Posterior vena cava (tissue), 2 donors: Measurements from ENCODE around the gene SLC38A6. TPM values are rescaled to one million over a fixed set of nuclear protein-coding genes. Genes with fewer than 3 reads are reported as not detected.

Experiments
- DNase-seq: peaks from one replicate; pipeline ENCODE4 v3.0.0-alpha.2; 2020; ENCODE audit warnings: low spot score
- intact Hi-C, 2 donors: fragments of 100-400 bp; cut with DNase I; formaldehyde crosslinking; loops; one replicate each; pipeline versions ENCODE4 v1.14.1 to v1.14.2; 2022 to 2023
- total RNA-seq, 2 donors: library from RNA; stranded (reverse); fragmentation: NEBNext Ultra II Directional; extraction: Animal tissue kit (Norgen Biotek cat#: 25700); gene quantifications; one replicate each; pipeline ENCODE4 v1.2.1, GENCODE V29; 2021
- donor health status: DM: yes; HTN: yes; CAD: no.
- donor health status: DM: yes; HTN: yes; CAD: no.

Gene SLC38A6
- total RNA-seq, 2 donors from 2014 or later, result 15.8 to 20.9 TPM

DNA sequence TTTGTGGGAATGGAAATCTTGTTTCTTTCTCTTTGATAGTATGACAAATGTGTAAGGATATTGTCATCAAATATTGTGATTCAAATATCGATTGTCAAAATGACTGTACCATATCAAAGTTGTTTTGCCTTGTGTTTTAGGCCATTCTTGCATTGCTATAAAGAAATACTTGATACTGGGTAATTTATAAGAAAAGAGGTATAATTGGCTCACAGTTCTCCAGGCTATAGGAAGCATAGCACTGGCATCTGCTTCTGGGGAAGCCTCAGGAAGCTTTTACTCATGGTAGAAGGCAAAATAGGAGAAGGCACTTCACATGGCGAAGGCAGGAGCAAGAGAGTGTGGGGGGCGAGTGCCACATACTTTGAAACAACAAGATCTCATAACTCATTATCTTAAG lies 8.0 kb upstream of the SLC38A6 start:
- intact Hi-C loops, result no loop called here
- no peak for DNase-seq

- intact Hi-C loops, result no loop called here
- no peak for DNase-seq
These were observed 6.9 kb upstream of the SLC38A6 start for GRCh38 chr14:60974090-60974651.

DNA sequence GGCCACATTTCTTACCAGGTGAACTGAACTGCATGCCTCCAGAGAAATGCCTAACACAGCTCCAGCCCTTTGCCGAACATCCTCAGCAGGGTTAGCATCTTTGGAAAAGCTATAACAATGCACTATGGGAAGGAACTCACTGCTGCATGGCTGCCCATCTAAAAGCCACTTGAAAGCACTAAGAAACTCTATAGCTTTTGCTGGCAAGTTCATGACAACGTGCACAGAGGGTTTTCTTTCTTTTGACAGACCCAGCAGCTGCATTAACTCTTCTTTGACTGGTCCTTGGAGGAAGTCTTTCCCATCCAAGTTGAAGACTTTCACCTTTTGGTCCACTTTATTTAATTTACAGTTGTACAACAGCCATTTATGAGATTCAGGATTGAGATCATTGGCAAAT lies 5.5 kb upstream of the SLC38A6 start:
- intact Hi-C loops, result no loop called here
- no peak for DNase-seq

GRCh38 chr14:60977847-60978246 lies 3.2 kb upstream of the SLC38A6 start:
- intact Hi-C loops, result no loop called here
- no peak for DNase-seq

DNA sequence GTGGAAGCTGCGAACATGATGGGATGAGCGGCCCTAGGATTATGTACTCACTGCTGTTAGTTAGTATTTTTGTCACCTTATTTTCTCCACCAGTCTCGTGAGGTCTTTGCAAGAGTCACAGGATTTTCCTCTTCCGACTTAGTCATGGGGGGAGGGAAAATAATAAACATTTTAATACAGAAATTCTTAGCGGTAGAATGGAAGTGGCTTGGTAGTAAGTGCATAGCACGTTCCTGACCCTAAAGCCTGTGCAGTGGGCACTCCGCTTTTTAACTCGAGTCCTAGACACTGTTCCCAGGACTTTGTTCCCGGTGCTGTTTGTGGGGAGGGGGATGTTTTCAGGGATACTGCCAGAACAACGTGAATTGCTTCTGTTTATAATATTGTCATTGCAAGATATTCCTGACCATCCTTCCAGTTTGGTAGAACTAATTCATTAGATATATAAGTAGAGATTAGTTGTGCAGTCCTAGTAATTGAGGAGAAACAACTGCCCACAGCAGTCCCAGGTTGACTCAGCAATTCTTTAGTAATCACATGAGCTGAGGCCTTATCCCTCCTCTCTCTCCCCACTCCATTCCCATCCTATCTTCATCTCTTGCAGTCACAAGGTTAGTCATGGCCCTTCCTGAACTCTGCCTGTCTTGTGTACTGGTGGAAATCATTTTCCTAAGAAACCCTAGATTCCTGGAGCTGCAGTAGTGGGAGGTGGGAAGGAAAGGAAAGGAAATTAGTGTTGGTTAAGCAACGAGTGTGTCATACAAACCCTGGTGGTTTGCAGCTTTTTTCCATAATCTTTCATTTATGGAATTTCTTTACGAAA lies 799 bp downstream of the SLC38A6 start:
- intact Hi-C loops, result no loop called here
- no peak for DNase-seq

- intact Hi-C loops, result no loop called here
- DNase-seq, result no peak
These were observed 3.2 kb downstream of the SLC38A6 start for GRCh38 chr14:60984196-60984595.

GRCh38 chr14:60986500-60986899 lies 5.5 kb downstream of the SLC38A6 start:
- no peak for DNase-seq
- intact Hi-C loops, result no loop called here

DNA sequence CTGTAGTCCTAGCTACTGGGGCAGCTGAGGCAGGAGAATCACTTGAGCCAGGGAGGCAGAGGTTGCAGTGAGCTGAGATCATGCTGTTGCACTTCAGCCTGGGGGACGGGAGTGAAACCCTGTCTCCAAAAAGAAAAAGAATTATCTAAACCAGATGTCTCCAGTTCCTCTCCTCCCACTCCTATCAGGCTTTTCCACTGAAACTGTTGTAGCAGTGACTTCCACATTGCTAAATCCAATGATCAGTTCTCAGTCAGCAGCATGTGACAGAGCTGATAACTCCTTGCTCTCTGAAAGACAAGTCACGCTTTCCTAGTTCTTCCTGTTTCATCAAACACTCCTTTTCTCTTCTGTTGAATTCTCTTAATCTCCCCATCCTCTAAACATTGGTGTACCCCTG lies 8.6 kb downstream of the SLC38A6 start:
- intact Hi-C loops, result no loop called here

GRCh38 chr14:60998617-60999016 lies 17.6 kb downstream of the SLC38A6 start:
- no peak for DNase-seq
- intact Hi-C loops, result no loop called here

More for the DNA sequence above, 8.6 kb downstream of the SLC38A6 start:
- DNase-seq, result no peak

GRCh38 chr14:60999536-60999935 lies 18.5 kb downstream of the SLC38A6 start:
- DNase-seq, result no peak
- intact Hi-C loops, result no loop called here

- DNase-seq, result no peak
- intact Hi-C loops, result no loop called here
These were observed 22.5 kb downstream of the SLC38A6 start for GRCh38 chr14:61003571-61003970.

GRCh38 chr14:61019537-61019936 lies 38.5 kb downstream of the SLC38A6 start:
- intact Hi-C loops, result no loop called here
- DNase-seq, result no peak

- peak; percentile 83 for DNase-seq
- intact Hi-C loops, result no loop called here
These were observed 44.5 kb downstream of the SLC38A6 start for GRCh38 chr14:61025251-61026223.

GRCh38 chr14:61026526-61026925 lies 45.5 kb downstream of the SLC38A6 start:
- intact Hi-C loops, result no loop called here
- DNase-seq, result no peak

GRCh38 chr14:61031026-61031425 lies 50.0 kb downstream of the SLC38A6 start:
- DNase-seq, result no peak
- intact Hi-C loops, result no loop called here

- intact Hi-C loops, result no loop called here
- DNase-seq, result no peak
These were observed 52.0 kb downstream of the SLC38A6 start for GRCh38 chr14:61033054-61033453.

DNA sequence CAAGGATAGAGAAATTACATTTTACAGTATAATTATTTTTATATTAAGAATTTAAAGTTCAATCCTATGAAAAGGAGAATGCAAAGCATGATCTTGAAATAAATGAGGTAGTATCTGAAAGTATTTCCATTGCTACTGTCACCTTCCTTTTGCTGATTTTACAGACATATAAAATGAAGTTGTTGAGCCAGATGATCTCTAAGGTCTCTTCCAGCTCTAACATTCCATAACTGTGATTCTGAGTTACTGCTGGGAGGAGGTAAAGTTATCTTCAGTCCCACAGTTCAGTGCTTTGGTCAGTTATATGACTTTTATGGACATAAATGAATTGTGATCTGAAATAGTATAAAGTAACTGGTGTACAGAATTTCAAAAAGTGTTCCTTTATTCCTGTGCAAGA lies 52.8 kb downstream of the SLC38A6 start:
- intact Hi-C loops, result no loop called here
- DNase-seq, result no peak

DNA sequence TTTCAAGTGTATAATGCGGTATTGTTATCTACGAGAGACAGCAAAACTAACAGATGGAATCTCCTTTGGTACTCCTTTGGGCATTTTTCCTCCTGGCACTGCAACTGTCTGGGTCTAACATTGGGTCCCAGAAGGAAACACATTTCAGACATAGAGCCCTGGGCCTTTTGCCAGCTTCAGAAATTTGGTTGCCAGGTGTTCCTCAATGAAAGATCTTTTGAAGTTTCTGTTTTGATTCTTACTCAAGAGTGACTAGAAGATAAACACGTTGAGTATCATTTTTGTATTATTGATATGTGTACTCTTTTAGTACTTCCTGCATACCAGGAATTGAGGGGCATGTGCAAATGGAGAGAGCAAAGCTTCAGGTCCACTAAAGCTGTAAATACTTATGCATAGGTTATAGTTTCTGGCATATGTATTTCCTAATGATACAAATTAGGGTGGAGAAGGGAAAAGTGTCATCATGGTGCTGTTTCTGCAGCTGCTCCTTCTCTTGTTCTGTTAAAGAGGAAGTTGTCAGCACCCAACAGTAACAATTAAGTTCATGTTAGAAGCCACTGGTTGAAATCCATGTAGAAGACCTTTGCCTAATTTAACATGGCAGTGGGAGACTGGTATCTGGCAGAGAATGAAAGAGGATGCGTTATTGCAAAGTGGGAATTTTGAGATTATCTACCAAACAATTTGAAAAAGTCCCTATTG lies 53.5 kb downstream of the SLC38A6 start:
- DNase-seq, result no peak
- intact Hi-C loops, result no loop called here

DNA sequence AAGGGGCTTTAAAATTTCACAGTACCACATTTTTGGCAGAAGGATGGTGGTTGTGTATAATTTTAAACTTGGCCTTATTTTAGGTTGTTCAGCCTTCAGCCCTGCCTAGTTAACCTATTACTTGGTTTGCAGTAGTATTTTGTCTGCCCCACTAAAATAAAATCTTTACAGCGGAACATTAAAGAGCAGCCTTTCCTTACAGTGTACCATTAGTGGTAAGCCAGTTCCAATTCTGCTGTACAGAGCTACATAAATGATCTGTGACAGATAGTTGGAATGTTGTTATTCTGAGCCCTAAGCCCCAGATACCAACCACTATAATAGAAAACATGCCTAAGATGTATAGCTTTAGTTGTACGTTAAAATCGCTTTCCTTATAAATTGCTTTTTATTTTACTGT lies 56.2 kb downstream of the SLC38A6 start:
- DNase-seq, result no peak

More for the DNA sequence above, 56.2 kb downstream of the SLC38A6 start:
- intact Hi-C loops, result no loop called here
